GM12878 (cell line): ENCODE results near the gene TPMT. TPM values are rescaled to one million over a fixed set of nuclear protein-coding genes. Genes with fewer than 3 reads are reported as not detected.

Experiments used
- ATAC-seq: fragments of 200-7000 bp; cut with Tn5 transposase; 3 replicates; pipeline ENCODE4 v1.9.1; 2020; ENCODE audit warnings: mild to moderate bottlenecking, moderate library complexity
- BruUV-seq: library from RNA; stranded (reverse); fragments of 400-500 nt; replicated peaks from 2 replicates; lab custom pipeline; 2021; lab: Mats Ljungman, UMichigan
- CTCF ChIA-PET: fragments of 300-600 bp; sonication (Branson Sonifier 250); formaldehyde crosslinking; extraction: SDS; loops from one replicate; lab custom pipeline; 2021; ENCODE audit warnings: inconsistent platforms; lab: Yijun Ruan, JAX
- POLR2A ChIA-PET: fragments of 350-600 bp; formaldehyde crosslinking; extraction: SDS; loops from one replicate; lab custom pipeline; 2021; ENCODE audit warnings: inconsistent platforms; lab: Charles Lee
- RAD21 ChIA-PET: fragments of 300-600 bp; sonication (Branson Sonifier 250); formaldehyde crosslinking; loops from one replicate; lab custom pipeline; 2023; ENCODE audit warnings: antibody characterized with exemption; ENCODE audit not compliant: unreplicated experiment; lab: Charles Lee
- SMC1A ChIA-PET: fragments of 300-600 bp; sonication (Branson Sonifier 250); formaldehyde crosslinking; loops from one replicate; lab custom pipeline; 2023; ENCODE audit not compliant: unreplicated experiment, uncharacterized antibody; lab: Charles Lee
- DNase-seq: peaks from one replicate; pipeline ENCODE4 v3.0.0-alpha.2; 2011; ENCODE audit warnings: low read depth, low spot score
- FAIRE-seq: peaks from 3 replicates; lab custom pipeline; 2011; peaks lifted over from hg19 to GRCh38; lab: Jason Lieb, UNC
- H2AFZ ChIP-seq: 2 replicates; pipeline ENCODE4 v1.6.0; 2011; ENCODE audit warnings: low read depth, low read length, control low read depth; ENCODE audit not compliant: control insufficient read depth
- H3K27ac ChIP-seq: 2 replicates; pipeline ENCODE4 v1.5.1; 2011; ENCODE audit warnings: control low read depth; ENCODE audit not compliant: control insufficient read depth, insufficient read depth
- H3K27me3 ChIP-seq, 2 experiments: replicated peaks in 1 of 2; 2 replicates each; pipeline versions ENCODE4 v1.6.0 to v1.6.1; 2011; ENCODE audit warnings: low read length in 1 of 2; ENCODE audit not compliant: control insufficient read depth in 2 of 2, insufficient read depth in 2 of 2
- H3K36me3 ChIP-seq, 2 experiments: 2 replicates each; pipeline ENCODE4 v1.5.1; 2011; ENCODE audit warnings: low read length in 1 of 2; ENCODE audit not compliant: control insufficient read depth in 2 of 2, insufficient read depth in 2 of 2
- H3K4me1 ChIP-seq: 2 replicates; pipeline ENCODE4 v1.6.1; 2011; ENCODE audit warnings: mild to moderate bottlenecking, low read length, moderate library complexity, mixed read lengths; ENCODE audit not compliant: control insufficient read depth, insufficient read depth
- H3K4me2 ChIP-seq: 2 replicates; pipeline ENCODE4 v1.6.0; 2011; ENCODE audit warnings: control low read depth; ENCODE audit not compliant: control insufficient read depth, insufficient read depth
- H3K4me3 ChIP-seq: fragments of 200-600 bp; sonication (generic); 2 replicates; pipeline ENCODE4 v1.5.1; 2016
- H3K79me2 ChIP-seq: 2 replicates; pipeline ENCODE4 v1.6.0; 2011; ENCODE audit warnings: low read length; ENCODE audit not compliant: control insufficient read depth, insufficient read depth
- H3K9ac ChIP-seq: 2 replicates; pipeline ENCODE4 v1.8.0; 2011; ENCODE audit warnings: low read length, control low read depth, mixed read lengths; ENCODE audit not compliant: control insufficient read depth, insufficient read depth
- H3K9me3 ChIP-seq: replicated peaks from 3 replicates; pipeline ENCODE4 v1.5.1; 2011; ENCODE audit warnings: mild to moderate bottlenecking, low read length; ENCODE audit not compliant: control insufficient read depth, insufficient read depth
- H4K20me1 ChIP-seq: 2 replicates; pipeline ENCODE4 v1.6.0; 2011; ENCODE audit not compliant: control insufficient read depth, insufficient read depth
- CUX1 ChIP-seq: IDR thresholded peaks from 2 replicates; pipeline ENCODE4 v1.6.1; 2012; ENCODE audit warnings: improper control_type of control experiment, low read depth, low read length; ENCODE audit not compliant: insufficient replicate concordance
- HSF1 ChIP-seq: fragments of 150-350 bp; IDR thresholded peaks from 2 replicates; pipeline ENCODE4 v1.6.1; 2014; ENCODE audit warnings: mild to moderate bottlenecking, low read depth, low read length
- TCF3 ChIP-seq: IDR thresholded peaks from 2 replicates; pipeline ENCODE4 v1.6.1; 2012; ENCODE audit warnings: low read depth, mild to moderate bottlenecking, low read length, borderline replicate concordance; ENCODE audit not compliant: insufficient read depth
- YY1 ChIP-seq: IDR thresholded peaks from 2 replicates; pipeline ENCODE4 v1.6.1; 2011; ENCODE audit warnings: low read depth, mild to moderate bottlenecking, low read length
- WGBS: methylation state at CpG from one replicate; pipeline ENCODE4 v1.1.6; 2016; ENCODE audit warnings: low lambda C conversion rate; ENCODE audit not compliant: insufficient replicate concordance, insufficient coverage; ENCODE audit errors: missing lambda C conversion rate; 5-methylcytosine and 5-hydroxymethylcytosine counted together
- in situ Hi-C: fragments of 300-500 bp; cut with MboI; formaldehyde crosslinking; loops from 9 replicates; pipeline ENCODE4 v1.14.3; 2018; ENCODE audit warnings: mixed read lengths
- intact Hi-C: fragments of 100-400 bp; cut with micrococcal nuclease; formaldehyde crosslinking; loops from one replicate; pipeline ENCODE4 v1.14.2; 2022; ENCODE audit not compliant: unreplicated experiment
- polyA plus RNA-seq, 11 experiments: library from polyadenylated mRNA; depleted of rRNA in 4 of 11; unstranded in 6 of 11; stranded (reverse) in 5 of 11; fragments of >200 nt; fragmentation: Nextera tagmentation in 4 of 11; fragmentation: Illumina TruSeq in 1 of 11; extraction: Ambion mirVana in 4 of 11; extraction: Trizol in 1 of 11; gene quantifications; 1 replicate in 1 of 11; 2 replicates in 10 of 11; pipeline versions ENCODE4 v1.2.1 to v1.2.3, GENCODE V29; 2011 to 2016; ENCODE audit warnings: inconsistent platforms in 2 of 11, missing spikeins in 2 of 11, low read depth in 1 of 11
- total RNA-seq, 4 experiments: library from RNA; depleted of rRNA in 3 of 4; stranded (reverse); fragments of >200 nt in 3 of 4; fragmentation: Illumina TruSeq in 1 of 4; extraction: Trizol in 1 of 4; gene quantifications; 2 replicates each; pipeline versions ENCODE4 v1.2.1 to v1.2.3, GENCODE V29; 2013 to 2021

TPMT gene
- total and polyA plus RNA-seq, 10 of the 15 experiments (the other 5 are each of a cell fraction or from before 2014, with no cell fraction given) = 7.9 to 18.2 (median 16.3) TPM

DNA sequence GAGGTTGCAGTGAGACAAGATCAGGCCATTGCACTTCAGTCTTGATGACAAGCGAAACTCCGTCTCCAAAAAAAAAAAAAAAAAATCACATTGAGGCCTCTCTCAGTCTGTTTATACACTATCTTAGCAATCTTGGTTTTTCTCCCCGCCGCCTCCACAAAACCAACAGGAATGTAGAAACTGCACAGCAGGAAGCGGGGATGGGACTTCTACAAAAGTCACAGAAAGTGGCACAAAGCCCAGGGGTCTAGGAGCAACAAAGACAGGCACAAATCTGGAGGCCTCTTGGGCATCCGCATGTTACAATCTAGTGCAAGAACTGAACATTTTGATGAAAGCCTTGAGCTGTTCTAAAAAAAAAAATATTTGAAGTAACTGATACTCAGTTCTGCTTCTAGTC lies 48.9 kb upstream of the TPMT start:
- Histone ChIP-seq H4K20me1 (no peaks in the 10 kb centered on the region; the same call in 1 of the 2 replicates), H3K79me2 (no peaks in the 10 kb centered on the region), H3K4me3 (no peak overlapping the region), H3K27me3 (no peaks in the 10 kb centered on the region), H3K27ac (no peak overlapping the region), H3K9ac (no peak overlapping the region), H3K4me2 (no peak overlapping the region), H3K9me3 (no peaks in the 10 kb centered on the region), H3K4me1 (no peaks in the 10 kb centered on the region), H3K36me3 (no peaks in the 10 kb centered on the region; a peak in 1 of 4 replicates), H2AFZ (no peak overlapping the region)
- POLR2A ChIA-PET = no interaction called here
- SMC1A ChIA-PET = interaction anchor here (0.7 kb wide), 1 partner anchor 1627 kb away, joined by 3 read pairs; no protein-coding TSS in a partner anchor
- RAD21 ChIA-PET = no interaction called here
- CTCF ChIA-PET = interaction anchor here (0.7 kb wide), 1 partner anchor 13 kb away, joined by 3 read pairs; no protein-coding TSS in a partner anchor
- WGBS = over 99% methylated on average over 6 of the region's 6 CpGs
- no TSS peak for BruUV-seq
- no peak for ATAC-seq
- FAIRE-seq = no peak
- no peak for DNase-seq
- TF ChIP-seq YY1 (no peak), HSF1 (no peak), CUX1 (no peak), TCF3 (no peak)
- intact Hi-C loops (no loop called here), in situ Hi-C loops (no loop called here)
